Activated CD8-positive, alpha-beta T cell treated with anti-CD3 and anti-CD28 coated beads, Interleukin-2, amount 10 ng/mL, durations not matched to agents 7 days and 5 days (primary cell): ENCODE data around the gene SCAMP1. TPM values are rescaled to one million over a fixed set of nuclear protein-coding genes. Genes with fewer than 3 reads are reported as not detected.

Experiments used
- ATAC-seq: fragments of 150-1000 bp; cut with Tn5 transposase; one replicate; pipeline ENCODE4 v1.10.0; 2021; ENCODE audit warnings: moderate library complexity
- CTCF ChIA-PET: fragments of 350-600 bp; sonication (Branson Sonifier 250); formaldehyde crosslinking; loops from one replicate; lab custom pipeline; 2021; ENCODE audit warnings: antibody characterized with exemption; lab: Charles Lee
- POLR2A ChIA-PET: fragments of 350-600 bp; sonication (Branson Sonifier 250); formaldehyde crosslinking; loops from one replicate; lab custom pipeline; 2021; ENCODE audit warnings: antibody characterized with exemption; lab: Charles Lee
- DNase-seq: peaks from one replicate; pipeline ENCODE4 v3.0.0-alpha.2; 2020
- H3K27ac Mint-ChIP-seq: one replicate; pipeline ENCODE4 v1.8.0; 2021; ENCODE audit warnings: mild to moderate bottlenecking, mixed read lengths
- H3K27me3 Mint-ChIP-seq: one replicate; pipeline ENCODE4 v1.8.0; 2021; ENCODE audit warnings: low read depth, mixed read lengths
- H3K36me3 Mint-ChIP-seq: one replicate; pipeline ENCODE4 v1.8.0; 2021; ENCODE audit warnings: low read depth, mixed read lengths
- H3K4me1 Mint-ChIP-seq: one replicate; pipeline ENCODE4 v1.8.0; 2021; ENCODE audit warnings: low read depth, mixed read lengths
- H3K4me3 Mint-ChIP-seq: one replicate; pipeline ENCODE4 v1.8.0; 2021; ENCODE audit warnings: mild to moderate bottlenecking, mixed read lengths
- H3K9me3 Mint-ChIP-seq: one replicate; pipeline ENCODE4 v1.8.0; 2022; ENCODE audit warnings: mixed read lengths; ENCODE audit not compliant: insufficient read depth
- total RNA-seq, 2 experiments: library from RNA; stranded (reverse); gene quantifications; one replicate each; pipeline ENCODE4 v1.2.3, GENCODE V29; 2021

SCAMP1 gene
- total RNA-seq, 2 experiments from 2014 or later, result 13.5 to 13.9 TPM

- ChIA-PET POLR2A (no interaction called here), CTCF (no interaction called here)
Measured at GRCh38 chr5:78500871-78501270, 140.5 kb downstream of the SCAMP1 start.

GRCh38 chr5:78501411-78502352 is 141.3 kb downstream of the SCAMP1 start:
- Mint-ChIP-seq H3K36me3 (no peaks in the 10 kb centered on the region), H3K9me3 (no peaks in the 10 kb centered on the region), H3K4me1 (no peaks in the 10 kb centered on the region), H3K27ac (no peak overlapping the region), H3K4me3 (no peak overlapping the region), H3K27me3 (peaks cover 49% of the 10 kb centered on the region)
- ChIA-PET CTCF (interaction anchor here (0.9 to 1.7 kb wide), 3 partner anchors 10 to 34 kb away, joined by 3 to 8 read pairs (median 3); no protein-coding TSS in a partner anchor), POLR2A (no interaction called here)
- no peak for DNase-seq
- no peak for ATAC-seq

More at GRCh38 chr5:78500871-78501270, 140.5 kb downstream of the SCAMP1 start:
- DNase-seq (no peak), ATAC-seq (no peak)
- Mint-ChIP-seq H3K27ac (no peak overlapping the region), H3K4me3 (no peak overlapping the region), H3K36me3 (no peaks in the 10 kb centered on the region), H3K4me1 (no peaks in the 10 kb centered on the region), H3K9me3 (no peaks in the 10 kb centered on the region), H3K27me3 (peaks cover 45% of the 10 kb centered on the region)

- H3K27ac Mint-ChIP-seq, result no peak overlapping the region
- H3K27me3 Mint-ChIP-seq, result peaks cover 54% of the 10 kb centered on the region
- no peaks in the 10 kb centered on the region for H3K36me3 Mint-ChIP-seq
- no peak overlapping the region for H3K4me3 Mint-ChIP-seq
- no peaks in the 10 kb centered on the region for H3K9me3 Mint-ChIP-seq
- ATAC-seq (no peak), DNase-seq (no peak)
- H3K4me1 Mint-ChIP-seq, result peaks cover 4% of the 10 kb centered on the region
- CTCF ChIA-PET, result no interaction called here
- POLR2A ChIA-PET, result no interaction called here
Measured at GRCh38 chr5:78503958-78504653, 143.7 kb downstream of the SCAMP1 start.

GRCh38 chr5:78504704-78505677 is 144.6 kb downstream of the SCAMP1 start:
- POLR2A ChIA-PET, result no interaction called here
- H3K4me1 Mint-ChIP-seq, result peaks cover 11% of the 10 kb centered on the region
- no peaks in the 10 kb centered on the region for H3K36me3 Mint-ChIP-seq
- no peaks in the 10 kb centered on the region for H3K9me3 Mint-ChIP-seq
- no peak overlapping the region for H3K4me3 Mint-ChIP-seq
- no peak overlapping the region for H3K27ac Mint-ChIP-seq
- H3K27me3 Mint-ChIP-seq, result peaks cover 50% of the 10 kb centered on the region
- CTCF ChIA-PET, result no interaction called here
- DNase-seq, result no peak
- ATAC-seq, result no peak

- no peak overlapping the region for H3K27ac Mint-ChIP-seq
- POLR2A ChIA-PET, result no interaction called here
- DNase-seq, result no peak
- H3K4me1 Mint-ChIP-seq, result peaks cover 14% of the 10 kb centered on the region
- H3K4me3 Mint-ChIP-seq, result no peak overlapping the region
- CTCF ChIA-PET, result no interaction called here
- H3K36me3 Mint-ChIP-seq, result no peaks in the 10 kb centered on the region
- no peaks in the 10 kb centered on the region for H3K9me3 Mint-ChIP-seq
- peaks cover 52% of the 10 kb centered on the region for H3K27me3 Mint-ChIP-seq
- no peak for ATAC-seq
Measured at GRCh38 chr5:78505860-78506259, 145.4 kb downstream of the SCAMP1 start.

DNA sequence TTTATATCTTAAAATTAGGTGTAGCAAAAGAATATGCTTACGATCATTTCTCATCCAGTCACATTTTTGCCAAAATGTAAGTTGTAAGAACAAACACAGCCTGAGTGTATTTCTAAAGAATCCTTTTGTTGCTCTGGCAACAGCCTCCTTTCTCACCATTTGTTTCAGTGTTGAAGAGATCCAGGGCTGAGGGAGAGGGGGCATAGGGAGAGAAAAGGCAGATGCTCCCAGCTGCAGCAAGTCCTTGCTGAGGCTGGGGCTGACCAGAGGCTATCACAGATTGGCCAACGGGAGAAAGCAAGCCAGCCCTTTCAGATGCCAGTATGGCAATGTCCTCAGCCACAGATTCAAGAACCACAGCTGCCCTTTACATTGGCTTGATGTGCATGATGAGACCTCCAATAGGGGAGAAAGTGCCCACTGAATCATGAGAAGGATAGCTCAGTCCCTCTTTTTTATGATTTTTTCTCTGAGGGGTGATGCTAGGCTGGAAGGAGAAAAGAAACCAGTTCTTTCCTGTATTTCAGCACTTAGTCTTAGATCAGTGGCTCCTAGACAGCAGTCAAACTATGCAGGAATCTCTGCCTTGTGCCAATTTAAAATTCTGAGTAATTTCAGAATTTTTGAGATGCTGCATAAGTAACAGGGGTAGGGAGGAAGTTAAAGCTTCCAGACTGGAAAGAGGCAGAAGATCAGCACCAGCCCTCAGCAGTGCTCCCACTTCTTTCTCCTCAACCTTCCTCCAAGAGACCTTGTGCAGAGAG is 146.0 kb downstream of the SCAMP1 start:
- peaks cover 54% of the 10 kb centered on the region for H3K27me3 Mint-ChIP-seq
- POLR2A ChIA-PET, result no interaction called here

DNA sequence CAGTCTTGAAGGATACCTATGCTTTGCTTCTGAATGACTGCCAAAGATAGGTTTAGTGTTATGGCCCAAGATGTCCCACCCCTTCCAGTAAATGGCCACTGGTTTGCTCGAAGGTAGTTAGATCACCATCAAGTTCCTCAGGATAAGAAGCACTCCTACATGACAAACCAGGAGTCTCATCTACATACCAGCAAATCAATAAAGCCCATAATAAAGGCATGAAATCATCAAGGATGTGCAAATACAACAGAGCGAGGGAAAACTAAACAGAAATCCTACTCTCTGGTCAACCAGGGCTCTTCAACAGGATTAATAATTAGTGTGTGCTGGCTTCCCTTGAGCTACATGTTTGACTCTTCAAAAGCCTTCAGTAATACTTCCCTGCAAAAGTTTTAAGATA is 147.1 kb downstream of the SCAMP1 start:
- no peaks in the 10 kb centered on the region for H3K9me3 Mint-ChIP-seq
- H3K4me3 Mint-ChIP-seq, result no peak overlapping the region
- DNase-seq, result no peak
- H3K27me3 Mint-ChIP-seq, result peaks cover 54% of the 10 kb centered on the region
- ChIA-PET CTCF (no interaction called here), POLR2A (no interaction called here)
- no peak overlapping the region for H3K27ac Mint-ChIP-seq
- no peak for ATAC-seq
- no peaks in the 10 kb centered on the region for H3K36me3 Mint-ChIP-seq
- H3K4me1 Mint-ChIP-seq, result peaks cover 14% of the 10 kb centered on the region

More for the DNA sequence above, 146.0 kb downstream of the SCAMP1 start:
- no peak for DNase-seq
- no peak overlapping the region for H3K4me3 Mint-ChIP-seq
- CTCF ChIA-PET, result no interaction called here
- no peak for ATAC-seq
- H3K36me3 Mint-ChIP-seq, result no peaks in the 10 kb centered on the region
- H3K27ac Mint-ChIP-seq, result no peak overlapping the region
- H3K9me3 Mint-ChIP-seq, result no peaks in the 10 kb centered on the region
- peaks cover 14% of the 10 kb centered on the region for H3K4me1 Mint-ChIP-seq

GRCh38 chr5:78508186-78508765 is 147.9 kb downstream of the SCAMP1 start:
- peaks cover 14% of the 10 kb centered on the region for H3K4me1 Mint-ChIP-seq
- no peak for ATAC-seq
- ChIA-PET CTCF (no interaction called here), POLR2A (interaction anchor here (1.1 kb wide), 1 partner anchor 148 kb away, joined by 3 read pairs; the partner anchor contains the start of gene SCAMP1)
- H3K36me3 Mint-ChIP-seq, result no peaks in the 10 kb centered on the region
- DNase-seq, result no peak
- H3K9me3 Mint-ChIP-seq, result no peaks in the 10 kb centered on the region
- peaks cover 55% of the 10 kb centered on the region for H3K27me3 Mint-ChIP-seq
- H3K27ac Mint-ChIP-seq, result no peak overlapping the region
- no peak overlapping the region for H3K4me3 Mint-ChIP-seq

DNA sequence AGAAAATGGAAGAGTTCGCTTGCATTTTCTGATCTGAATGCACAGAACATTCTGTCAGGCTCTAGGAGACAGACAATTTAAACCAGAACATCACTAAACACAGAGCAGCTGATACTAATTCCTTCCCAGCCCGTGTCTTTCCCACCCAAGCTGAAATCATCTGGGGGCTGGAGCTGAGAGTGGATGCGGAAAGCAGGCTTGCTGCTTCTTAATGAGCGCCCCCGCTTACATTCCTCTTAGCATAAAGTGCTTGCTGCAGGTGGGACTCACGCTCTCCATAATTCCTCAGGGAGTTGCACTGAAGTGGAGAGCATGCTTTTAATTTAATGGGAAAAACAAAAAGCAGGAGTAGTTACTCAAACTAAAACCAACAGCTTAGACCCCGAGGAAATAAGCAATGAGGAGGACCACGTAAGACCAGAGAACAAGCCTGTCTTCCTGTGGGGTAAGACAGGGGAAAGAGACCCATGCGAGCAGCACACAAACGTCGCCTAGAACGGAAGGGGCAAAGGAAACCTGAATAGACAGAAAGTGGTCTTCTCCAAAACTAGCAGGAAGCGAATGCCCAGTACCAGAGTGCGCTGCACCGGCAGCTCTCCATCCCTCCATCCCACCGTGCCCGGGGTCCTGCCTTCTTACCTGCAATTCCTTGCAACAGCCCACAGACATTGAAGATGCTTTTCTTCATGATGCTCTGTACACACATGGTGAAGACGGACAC is 148.9 kb downstream of the SCAMP1 start:
- H3K4me3 Mint-ChIP-seq, result peak overlapping the region; percentile 74

More for the DNA sequence above, 148.9 kb downstream of the SCAMP1 start:
- ATAC-seq (peak; percentile 35), DNase-seq (no peak)
- no peak overlapping the region for H3K27ac Mint-ChIP-seq
- H3K27me3 Mint-ChIP-seq, result peaks cover 56% of the 10 kb centered on the region
- ChIA-PET CTCF (interaction anchor here (0.8 to 1.7 kb wide), 2 partner anchors 24 to 41 kb away, joined by 3 to 6 read pairs; no protein-coding TSS in a partner anchor), POLR2A (interaction anchor here (0.7 to 1.1 kb wide), 2 partner anchors 149 to 425 kb away, joined by 3 read pairs; partner anchors contain the start of gene SCAMP1)
- H3K36me3 Mint-ChIP-seq, result no peaks in the 10 kb centered on the region
- H3K4me1 Mint-ChIP-seq, result peaks cover 14% of the 10 kb centered on the region
- no peaks in the 10 kb centered on the region for H3K9me3 Mint-ChIP-seq
